ENCODE results near the gene PRKAR1A. TPM values are rescaled to one million over a fixed set of nuclear protein-coding genes. Genes with fewer than 3 reads are reported as not detected.
A peak's percentile ranks its signal among the peaks of the same experiment; 100 is the strongest.
"Not testable (repeated sequence)": the region's sequence is repeated elsewhere in the genome, so short reads cannot be mapped to it uniquely, and the experiment has no call there.

PRKAR1A gene
- total RNA-seq, 4 donors from 2014 or later: 245 to 286 (median 264) TPM

DNA sequence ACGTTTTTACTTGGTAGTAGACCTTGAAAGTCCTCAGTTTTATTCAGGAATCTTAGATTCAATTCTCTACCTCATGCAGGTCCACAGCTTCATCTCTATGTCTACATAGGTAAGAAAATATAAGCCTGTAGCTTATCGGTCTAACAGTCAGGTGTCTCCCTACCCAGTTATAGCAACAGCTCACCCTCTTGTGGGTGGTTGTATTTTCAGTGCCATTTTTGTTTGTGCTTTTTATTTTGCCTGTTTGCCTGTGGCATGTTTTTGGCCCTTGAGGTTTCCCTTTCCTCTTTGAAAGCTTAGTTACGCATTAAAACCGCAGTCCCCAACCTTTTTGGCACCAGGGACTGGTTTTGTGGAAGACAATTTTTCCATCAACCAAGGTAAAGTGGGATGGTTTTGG lies 31.3 kb upstream of the PRKAR1A start:
- H3K27ac ChIP-seq: no peak overlapping the region
- no peak for DNase-seq (ENCODE audit: low spot score in 2 of 2)
- TF ChIP-seq POLR2AphosphoS5 (IDR thresholded peaks at IDR 0.05) (no peak), POLR2A (IDR thresholded peaks at IDR 0.05) (no peak), EP300 (IDR thresholded peaks at IDR 0.05) (no peak)
- TF ChIP-seq, protein P1, sequence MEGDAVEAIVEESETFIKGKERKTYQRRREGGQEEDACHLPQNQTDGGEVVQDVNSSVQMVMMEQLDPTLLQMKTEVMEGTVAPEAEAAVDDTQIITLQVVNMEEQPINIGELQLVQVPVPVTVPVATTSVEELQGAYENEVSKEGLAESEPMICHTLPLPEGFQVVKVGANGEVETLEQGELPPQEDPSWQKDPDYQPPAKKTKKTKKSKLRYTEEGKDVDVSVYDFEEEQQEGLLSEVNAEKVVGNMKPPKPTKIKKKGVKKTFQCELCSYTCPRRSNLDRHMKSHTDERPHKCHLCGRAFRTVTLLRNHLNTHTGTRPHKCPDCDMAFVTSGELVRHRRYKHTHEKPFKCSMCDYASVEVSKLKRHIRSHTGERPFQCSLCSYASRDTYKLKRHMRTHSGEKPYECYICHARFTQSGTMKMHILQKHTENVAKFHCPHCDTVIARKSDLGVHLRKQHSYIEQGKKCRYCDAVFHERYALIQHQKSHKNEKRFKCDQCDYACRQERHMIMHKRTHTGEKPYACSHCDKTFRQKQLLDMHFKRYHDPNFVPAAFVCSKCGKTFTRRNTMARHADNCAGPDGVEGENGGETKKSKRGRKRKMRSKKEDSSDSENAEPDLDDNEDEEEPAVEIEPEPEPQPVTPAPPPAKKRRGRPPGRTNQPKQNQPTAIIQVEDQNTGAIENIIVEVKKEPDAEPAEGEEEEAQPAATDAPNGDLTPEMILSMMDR (IDR thresholded peaks at IDR 0.05): no peak
- no peaks in the 10 kb centered on the region for H3K4me1 ChIP-seq
- no peak overlapping the region for H3K4me3 ChIP-seq
- H3K36me3 ChIP-seq: no peaks in the 10 kb centered on the region
- WGBS: 87% methylated on average over 4 of the region's 4 CpGs
- H3K9me3 ChIP-seq: no peaks in the 10 kb centered on the region
- no peaks in the 10 kb centered on the region for H3K27me3 ChIP-seq

- WGBS: 70% methylated on average over 4 of the region's 4 CpGs
- no peaks in the 10 kb centered on the region for H3K36me3 ChIP-seq
- DNase-seq (ENCODE audit: low spot score in 2 of 2): no peak
- H3K9me3 ChIP-seq: no peaks in the 10 kb centered on the region
- no peak overlapping the region for H3K27ac ChIP-seq
- H3K4me3 ChIP-seq: no peak overlapping the region
- H3K4me1 ChIP-seq: no peaks in the 10 kb centered on the region
- H3K27me3 ChIP-seq: no peaks in the 10 kb centered on the region
- TF ChIP-seq POLR2A (IDR thresholded peaks at IDR 0.05) (no peak), EP300 (IDR thresholded peaks at IDR 0.05) (no peak), POLR2AphosphoS5 (IDR thresholded peaks at IDR 0.05) (no peak)
- TF ChIP-seq, protein P1 (IDR thresholded peaks at IDR 0.05): no peak
These were observed 29.6 kb upstream of the PRKAR1A start for GRCh38 chr17:68482576-68483041.

GRCh38 chr17:68484458-68484857 lies 27.8 kb upstream of the PRKAR1A start:
- TF ChIP-seq POLR2AphosphoS5 (IDR thresholded peaks at IDR 0.05) (no peak), POLR2A (IDR thresholded peaks at IDR 0.05) (no peak), EP300 (IDR thresholded peaks at IDR 0.05) (no peak)
- TF ChIP-seq, protein P1 (IDR thresholded peaks at IDR 0.05): no peak
- Histone ChIP-seq H3K36me3 (no peaks in the 10 kb centered on the region), H3K4me3 (no peak overlapping the region), H3K4me1 (no peaks in the 10 kb centered on the region), H3K27ac (no peak overlapping the region), H3K9me3 (no peaks in the 10 kb centered on the region), H3K27me3 (no peaks in the 10 kb centered on the region)
- no peak for DNase-seq (ENCODE audit: low spot score in 2 of 2)
- WGBS: 62% methylated on average over 2 of the region's 2 CpGs

- TF ChIP-seq EP300 (IDR thresholded peaks at IDR 0.05): no peak
- no peak for TF ChIP-seq POLR2AphosphoS5 (IDR thresholded peaks at IDR 0.05)
- TF ChIP-seq, protein P1 (IDR thresholded peaks at IDR 0.05): no peak
- no peak for TF ChIP-seq POLR2A (IDR thresholded peaks at IDR 0.05)
- H3K27ac ChIP-seq: no peak overlapping the region
- 55% methylated on average over 4 of the region's 4 CpGs for WGBS
These were observed 22.3 kb upstream of the PRKAR1A start for GRCh38 chr17:68489919-68490318.

GRCh38 chr17:68491381-68492231 lies 20.6 kb upstream of the PRKAR1A start:
- Histone ChIP-seq H3K27me3 (no peaks in the 10 kb centered on the region), H3K4me1 (peaks cover 32% of the 10 kb centered on the region), H3K4me3 (no peak overlapping the region), H3K9me3 (no peaks in the 10 kb centered on the region), H3K36me3 (no peaks in the 10 kb centered on the region), H3K27ac (peak overlapping the region; percentile 82)
- TF ChIP-seq, protein P1 (IDR thresholded peaks at IDR 0.05): no peak
- no peak for TF ChIP-seq POLR2A (IDR thresholded peaks at IDR 0.05)
- no peak for TF ChIP-seq EP300 (IDR thresholded peaks at IDR 0.05)
- TF ChIP-seq POLR2AphosphoS5 (IDR thresholded peaks at IDR 0.05): no peak
- DNase-seq (ENCODE audit: low spot score in 2 of 2): peak in 1 of 2 donors; percentile 78
- 27% methylated on average over 12 of the region's 12 CpGs for WGBS

More at GRCh38 chr17:68489919-68490318, 22.3 kb upstream of the PRKAR1A start:
- DNase-seq (ENCODE audit: low spot score in 2 of 2): no peak
- Histone ChIP-seq H3K4me3 (no peak overlapping the region), H3K36me3 (no peaks in the 10 kb centered on the region), H3K4me1 (peaks cover 32% of the 10 kb centered on the region), H3K27me3 (no peaks in the 10 kb centered on the region), H3K9me3 (no peaks in the 10 kb centered on the region)

- Histone ChIP-seq H3K4me1 (peaks cover 32% of the 10 kb centered on the region), H3K27ac (peak overlapping the region; percentile 82)
- WGBS: 70% methylated on average over 8 of the region's 8 CpGs
- not testable (repeated sequence) for H3K36me3 ChIP-seq; H3K4me3 ChIP-seq; H3K9me3 ChIP-seq; H3K27me3 ChIP-seq; DNase-seq (ENCODE audit: low spot score in 2 of 2)
These were observed 19.7 kb upstream of the PRKAR1A start for GRCh38 chr17:68492394-68493054.

Data from suprapubic skin (tissue), 4 donors.